SK-N-SH (cell line): ENCODE results near the gene HUWE1.

ENCODE experiments used
- CTCF ChIP-seq: fragments of 200-600 bp; sonication (generic); IDR thresholded peaks from 2 replicates; pipeline ENCODE4 v1.6.1; 2017; ENCODE audit warnings: antibody characterized with exemption, mild to moderate bottlenecking, moderate library complexity
- POLR2AphosphoS5 ChIP-seq: IDR thresholded peaks from 2 replicates; pipeline ENCODE4 v1.6.1; 2012; ENCODE audit warnings: low read depth, low read length
- TAF1 ChIP-seq: IDR thresholded peaks from 2 replicates; pipeline ENCODE4 v1.6.1; 2012; ENCODE audit warnings: low read depth, mild to moderate bottlenecking, low read length, moderate library complexity, borderline replicate concordance
- USF2 ChIP-seq: fragments of 150-350 bp; IDR thresholded peaks from 2 replicates; pipeline ENCODE4 v1.6.1; 2017; ENCODE audit warnings: antibody characterized with exemption, low read length, low read depth, borderline replicate concordance

GRCh38 chrX:53526999-53527398 lies 159.5 kb downstream of the HUWE1 start:
- no peak for TF ChIP-seq CTCF
- TF ChIP-seq POLR2AphosphoS5 = no peak
- no peak for TF ChIP-seq USF2
- no peak for TF ChIP-seq TAF1
